Erythroblast (primary cell): ENCODE data around the gene C16orf90.

ENCODE experiments used
- GATA1 ChIP-seq: IDR thresholded peaks from 2 replicates; pipeline ENCODE4 v1.6.1; 2011; ENCODE audit warnings: low read depth, mild to moderate bottlenecking, control low read depth, low read length, moderate library complexity
- POLR2A ChIP-seq: IDR thresholded peaks from 2 replicates; pipeline ENCODE4 v1.6.1; 2011; ENCODE audit warnings: mild to moderate bottlenecking, low read length

DNA sequence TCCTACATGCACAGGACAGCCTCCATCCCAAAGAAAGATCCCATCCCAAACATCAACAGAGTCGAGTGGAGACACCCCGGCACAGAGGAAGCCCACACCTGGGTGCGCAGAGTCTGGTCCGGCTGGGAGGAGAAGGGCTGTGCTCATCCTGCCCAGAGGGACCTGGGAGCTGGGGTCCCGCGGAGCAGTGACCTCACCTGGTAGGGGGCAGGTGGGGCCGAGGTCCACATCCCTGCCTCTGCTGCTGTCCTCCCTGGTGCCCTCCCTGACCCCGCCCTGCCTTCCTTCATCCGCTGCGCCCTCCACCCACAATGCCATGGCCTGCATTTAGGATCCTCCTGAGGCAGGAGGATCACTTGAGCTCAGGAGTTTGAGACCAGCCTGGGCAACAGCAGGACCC lies 2.9 kb downstream of the C16orf90 start:
- TF ChIP-seq POLR2A (no peak), GATA1 (no peak)
